Brain microvascular endothelial cell (primary cell): ENCODE results near the gene TUT1.

ENCODE experiments used
- DNase-seq: peaks from one replicate; pipeline ENCODE4 v3.0.0-alpha.2; 2020
- H3K27ac ChIP-seq: fragments of 250-450 bp; sonication (Bioruptor Pico); 2 replicates; pipeline ENCODE4 v1.5.1; 2020; ENCODE audit warnings: mild to moderate bottlenecking, moderate library complexity
- H3K27me3 ChIP-seq: fragments of 250-450 bp; sonication (Bioruptor Pico); replicated peaks from 2 replicates; pipeline ENCODE4 v1.5.1; 2020; ENCODE audit warnings: mild to moderate bottlenecking
- H3K36me3 ChIP-seq: fragments of 250-450 bp; sonication (Bioruptor Pico); replicated peaks from 2 replicates; pipeline ENCODE4 v1.5.1; 2020; ENCODE audit warnings: mild to moderate bottlenecking
- H3K4me3 ChIP-seq: 2 replicates; pipeline ENCODE4 v1.5.1; 2011; ENCODE audit warnings: low read depth, mild to moderate bottlenecking, control low read depth, low read length, moderate library complexity
- CTCF ChIP-seq: IDR thresholded peaks from 2 replicates; pipeline ENCODE4 v1.5.1; 2011; ENCODE audit warnings: low read depth, mild to moderate bottlenecking, moderate library complexity, low read length, control low read depth, inconsistent platforms; ENCODE audit errors: missing control alignments
- in situ Hi-C: cut with HindIII; loops from 2 replicates; pipeline ENCODE4 v1.10.0; 2017; ENCODE audit warnings: low sequenced_read_pairs, low pct_ligation_motif_present

The TUT1 gene

GRCh38 chr11:62543680-62544444 lies 47.5 kb downstream of the TUT1 start:
- Histone ChIP-seq H3K27me3 (no peaks in the 10 kb centered on the region), H3K27ac (no peak overlapping the region), H3K36me3 (no peaks in the 10 kb centered on the region), H3K4me3 (peak overlapping the region; percentile 90)
- in situ Hi-C loops: no loop called here
- DNase-seq: no peak
- TF ChIP-seq CTCF: no peak

- in situ Hi-C loops: no loop called here
- H3K27me3 ChIP-seq: no peaks in the 10 kb centered on the region
- H3K36me3 ChIP-seq: no peaks in the 10 kb centered on the region
- peak overlapping the region; percentile 21 for H3K27ac ChIP-seq
- H3K4me3 ChIP-seq: peak overlapping the region; percentile 90
- peak; percentile 55 for DNase-seq
- peak; percentile 99 for TF ChIP-seq CTCF
Observed at GRCh38 chr11:62542750-62543567, 48.4 kb downstream of the TUT1 start.

- Histone ChIP-seq H3K27me3 (no peaks in the 10 kb centered on the region), H3K4me3 (peak overlapping the region; percentile 90), H3K27ac (peak overlapping the region; percentile 21), H3K36me3 (no peaks in the 10 kb centered on the region)
- DNase-seq: no peak
- in situ Hi-C loops: no loop called here
- no peak for TF ChIP-seq CTCF
Observed at GRCh38 chr11:62542111-62542745, 49.1 kb downstream of the TUT1 start.

- no peak for DNase-seq
- H3K27ac ChIP-seq: no peak overlapping the region
- H3K4me3 ChIP-seq: peak overlapping the region; percentile 3
- TF ChIP-seq CTCF: no peak
- in situ Hi-C loops: no loop called here
- H3K27me3 ChIP-seq: no peaks in the 10 kb centered on the region
- H3K36me3 ChIP-seq: peaks cover 5% of the 10 kb centered on the region
Observed at GRCh38 chr11:62540804-62541701, 50.3 kb downstream of the TUT1 start.

GRCh38 chr11:62539238-62539925 lies 51.9 kb downstream of the TUT1 start:
- in situ Hi-C loops: no loop called here
- H3K27me3 ChIP-seq: no peaks in the 10 kb centered on the region
- no peak for TF ChIP-seq CTCF
- peak overlapping the region; percentile 12 for H3K4me3 ChIP-seq
- H3K27ac ChIP-seq: peak overlapping the region; percentile 17
- peaks cover 21% of the 10 kb centered on the region for H3K36me3 ChIP-seq
- DNase-seq: peak; percentile 62
